AG04449 (cell line): ENCODE results near the gene SNX27.
"Not testable (repeated sequence)": the region's sequence is repeated elsewhere in the genome, so short reads cannot be mapped to it uniquely, and the experiment has no call there.

Experiments used
- CTCF ChIA-PET: fragments of 350-600 bp; formaldehyde crosslinking; extraction: SDS; loops from one replicate; lab custom pipeline; 2021; ENCODE audit warnings: antibody characterized with exemption; lab: Yijun Ruan, JAX
- POLR2A ChIA-PET: fragments of 400-600, 350-600 bp; formaldehyde crosslinking; extraction: SDS; loops from one replicate; lab custom pipeline; 2020; ENCODE audit warnings: antibody characterized with exemption, inconsistent platforms; lab: Yijun Ruan, JAX
- DNase-seq: peaks from one replicate; pipeline ENCODE4 v3.0.0-alpha.2; 2010; ENCODE audit warnings: low read depth, low spot score
- H3K4me3 ChIP-seq: 2 replicates; pipeline ENCODE4 v1.5.1; 2011; ENCODE audit warnings: low read depth, mild to moderate bottlenecking, control low read depth, low read length
- TF ChIP-seq, protein P1 (sequence below): IDR thresholded peaks from one replicate; pipeline ENCODE4 v1.5.1; 2011; ENCODE audit warnings: mild to moderate bottlenecking, moderate library complexity, low read length, control low read depth, inconsistent platforms; ENCODE audit not compliant: insufficient read depth; ENCODE audit errors: missing control alignments

SNX27 gene

GRCh38 chr1:151728151-151729054 lies 116.6 kb downstream of the SNX27 start:
- peak overlapping the region; percentile 32 for H3K4me3 ChIP-seq
- TF ChIP-seq, protein P1, sequence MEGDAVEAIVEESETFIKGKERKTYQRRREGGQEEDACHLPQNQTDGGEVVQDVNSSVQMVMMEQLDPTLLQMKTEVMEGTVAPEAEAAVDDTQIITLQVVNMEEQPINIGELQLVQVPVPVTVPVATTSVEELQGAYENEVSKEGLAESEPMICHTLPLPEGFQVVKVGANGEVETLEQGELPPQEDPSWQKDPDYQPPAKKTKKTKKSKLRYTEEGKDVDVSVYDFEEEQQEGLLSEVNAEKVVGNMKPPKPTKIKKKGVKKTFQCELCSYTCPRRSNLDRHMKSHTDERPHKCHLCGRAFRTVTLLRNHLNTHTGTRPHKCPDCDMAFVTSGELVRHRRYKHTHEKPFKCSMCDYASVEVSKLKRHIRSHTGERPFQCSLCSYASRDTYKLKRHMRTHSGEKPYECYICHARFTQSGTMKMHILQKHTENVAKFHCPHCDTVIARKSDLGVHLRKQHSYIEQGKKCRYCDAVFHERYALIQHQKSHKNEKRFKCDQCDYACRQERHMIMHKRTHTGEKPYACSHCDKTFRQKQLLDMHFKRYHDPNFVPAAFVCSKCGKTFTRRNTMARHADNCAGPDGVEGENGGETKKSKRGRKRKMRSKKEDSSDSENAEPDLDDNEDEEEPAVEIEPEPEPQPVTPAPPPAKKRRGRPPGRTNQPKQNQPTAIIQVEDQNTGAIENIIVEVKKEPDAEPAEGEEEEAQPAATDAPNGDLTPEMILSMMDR = no peak
- ChIA-PET CTCF (interaction anchor here (0.9 to 3.8 kb wide), 8 partner anchors 9 to 196 kb away, joined by 3 to 29 read pairs (median 8); no protein-coding TSS in a partner anchor), POLR2A (no interaction called here)
- peak; percentile 34 for DNase-seq

- TF ChIP-seq, protein P1 = no peak
- DNase-seq = no peak
- POLR2A ChIA-PET = interaction anchor here (0.7 kb wide), 1 partner anchor 12 kb away, joined by 4 read pairs; no protein-coding TSS in a partner anchor
- no peak overlapping the region for H3K4me3 ChIP-seq
- CTCF ChIA-PET = interaction anchor here (0.9 to 3.8 kb wide), 6 partner anchors 8 to 138 kb away, joined by 3 to 29 read pairs (median 4); no protein-coding TSS in a partner anchor
These were observed 117.5 kb downstream of the SNX27 start for GRCh38 chr1:151729157-151729965.

DNA sequence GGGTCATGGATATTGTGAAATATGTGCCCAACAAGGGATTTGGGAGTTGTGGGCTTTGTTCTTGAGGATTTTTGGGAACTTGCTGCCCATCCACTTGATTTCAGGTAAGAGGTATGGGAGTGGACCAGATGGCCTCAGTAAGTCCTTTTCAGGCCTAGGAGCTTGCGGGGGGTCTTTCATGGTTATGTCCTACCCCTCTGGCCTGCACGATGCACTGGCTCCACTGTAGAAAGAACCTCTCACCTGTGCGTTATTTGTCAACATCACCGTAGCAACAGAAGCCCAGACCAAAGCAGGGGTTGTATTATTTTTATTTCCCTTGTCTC lies 118.1 kb downstream of the SNX27 start:
- POLR2A ChIA-PET = interaction anchor here (0.7 kb wide), 1 partner anchor 13 kb away, joined by 4 read pairs; no protein-coding TSS in a partner anchor
- DNase-seq = no peak
- CTCF ChIA-PET = interaction anchor here (1.1 kb wide), 1 partner anchor 39 kb away, joined by 3 read pairs; no protein-coding TSS in a partner anchor
- H3K4me3 ChIP-seq = no peak overlapping the region
- TF ChIP-seq, protein P1 = no peak

GRCh38 chr1:151733126-151733525 lies 121.3 kb downstream of the SNX27 start:
- POLR2A ChIA-PET = no interaction called here
- no peak for DNase-seq
- CTCF ChIA-PET = interaction anchor here (0.7 to 3.5 kb wide), 10 partner anchors 10 to 289 kb away, joined by 3 to 33 read pairs (median 12); partner anchors contain the start of gene RIIAD1

DNA sequence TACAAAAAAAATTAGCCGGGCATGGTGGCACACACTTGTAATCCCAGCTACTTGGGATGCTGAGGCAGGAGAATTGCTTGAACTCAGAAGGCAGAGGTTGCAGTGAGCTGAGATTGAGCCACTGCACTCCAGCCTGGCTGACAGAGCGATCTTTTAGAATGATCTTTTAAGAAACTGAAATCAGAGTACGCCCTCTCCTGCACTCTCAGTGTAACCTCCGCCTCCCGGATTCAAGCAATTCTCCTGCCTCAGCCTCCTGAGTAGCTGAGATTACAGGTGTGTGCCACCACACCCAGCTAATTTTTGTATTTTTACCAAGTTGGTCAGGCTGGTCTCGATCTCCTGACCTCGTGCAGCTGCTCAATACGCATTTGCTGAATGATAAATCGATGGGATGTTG lies 122.1 kb downstream of the SNX27 start:
- POLR2A ChIA-PET, DNase-seq, H3K4me3 ChIP-seq: not testable (repeated sequence)
- CTCF ChIA-PET = interaction anchor here (0.8 to 3.5 kb wide), 39 partner anchors 7 to 632 kb away, joined by 3 to 33 read pairs (median 4); partner anchors contain the start of gene RIIAD1

More at GRCh38 chr1:151733126-151733525, 121.3 kb downstream of the SNX27 start:
- no peak overlapping the region for H3K4me3 ChIP-seq
- TF ChIP-seq, protein P1 = no peak

- POLR2A ChIA-PET = no interaction called here
- no peak overlapping the region for H3K4me3 ChIP-seq
- CTCF ChIA-PET = interaction anchor here (2.4 to 2.6 kb wide), 3 partner anchors 8 to 292 kb away, joined by 6 to 12 read pairs (median 10); no protein-coding TSS in a partner anchor
- TF ChIP-seq, protein P1 = no peak
- no peak for DNase-seq
These were observed 125.2 kb downstream of the SNX27 start for GRCh38 chr1:151737026-151737425.
